NB4 (cell line): ENCODE results near the gene RYR2.

Source experiments
- MYC ChIP-seq: IDR thresholded peaks from 2 replicates; pipeline ENCODE4 v1.6.1; 2011; ENCODE audit warnings: low read depth, low read length
- POLR2A ChIP-seq: IDR thresholded peaks from 2 replicates; pipeline ENCODE4 v1.6.1; 2011; ENCODE audit warnings: mild to moderate bottlenecking; ENCODE audit not compliant: insufficient read length; ENCODE audit errors: extremely low read depth
- TF ChIP-seq, protein P1 (sequence below): IDR thresholded peaks from one replicate; pipeline ENCODE4 v1.5.1; 2012; ENCODE audit warnings: low read depth, low read length
- TF ChIP-seq, protein P2 (sequence below): IDR thresholded peaks from 2 replicates; pipeline ENCODE4 v1.6.1; 2011; ENCODE audit warnings: low read depth, low read length

DNA sequence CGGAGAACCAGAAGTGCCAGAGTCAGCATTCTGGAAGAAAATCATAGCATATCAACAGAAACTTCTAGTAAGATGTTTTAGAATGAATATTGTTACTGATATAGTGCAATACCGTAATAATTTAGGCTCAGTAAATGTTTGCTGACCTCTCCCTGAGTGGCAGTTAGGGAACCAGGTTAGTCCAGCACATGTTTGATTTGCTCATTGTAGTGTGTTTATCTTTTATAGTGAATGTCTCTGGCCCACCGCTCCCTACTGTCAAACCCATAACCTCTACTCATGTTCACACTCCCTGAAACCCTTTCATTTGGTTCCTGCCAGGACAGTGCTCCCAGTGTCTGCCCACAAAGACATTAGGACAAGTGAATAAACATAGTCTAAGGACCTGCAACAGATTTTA is 746.1 kb downstream of the RYR2 start:
- TF ChIP-seq, protein P1, sequence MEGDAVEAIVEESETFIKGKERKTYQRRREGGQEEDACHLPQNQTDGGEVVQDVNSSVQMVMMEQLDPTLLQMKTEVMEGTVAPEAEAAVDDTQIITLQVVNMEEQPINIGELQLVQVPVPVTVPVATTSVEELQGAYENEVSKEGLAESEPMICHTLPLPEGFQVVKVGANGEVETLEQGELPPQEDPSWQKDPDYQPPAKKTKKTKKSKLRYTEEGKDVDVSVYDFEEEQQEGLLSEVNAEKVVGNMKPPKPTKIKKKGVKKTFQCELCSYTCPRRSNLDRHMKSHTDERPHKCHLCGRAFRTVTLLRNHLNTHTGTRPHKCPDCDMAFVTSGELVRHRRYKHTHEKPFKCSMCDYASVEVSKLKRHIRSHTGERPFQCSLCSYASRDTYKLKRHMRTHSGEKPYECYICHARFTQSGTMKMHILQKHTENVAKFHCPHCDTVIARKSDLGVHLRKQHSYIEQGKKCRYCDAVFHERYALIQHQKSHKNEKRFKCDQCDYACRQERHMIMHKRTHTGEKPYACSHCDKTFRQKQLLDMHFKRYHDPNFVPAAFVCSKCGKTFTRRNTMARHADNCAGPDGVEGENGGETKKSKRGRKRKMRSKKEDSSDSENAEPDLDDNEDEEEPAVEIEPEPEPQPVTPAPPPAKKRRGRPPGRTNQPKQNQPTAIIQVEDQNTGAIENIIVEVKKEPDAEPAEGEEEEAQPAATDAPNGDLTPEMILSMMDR: no peak
- TF ChIP-seq MYC (no peak), POLR2A (no peak)
- TF ChIP-seq, protein P2, sequence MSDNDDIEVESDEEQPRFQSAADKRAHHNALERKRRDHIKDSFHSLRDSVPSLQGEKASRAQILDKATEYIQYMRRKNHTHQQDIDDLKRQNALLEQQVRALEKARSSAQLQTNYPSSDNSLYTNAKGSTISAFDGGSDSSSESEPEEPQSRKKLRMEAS: no peak
